Right cardiac atrium (tissue), 5 donors: ENCODE measurements around the gene UBA1. TPM values are rescaled to one million over a fixed set of nuclear protein-coding genes. Genes with fewer than 3 reads are reported as not detected.

Experiments used
- ATAC-seq, 2 donors: fragments of 200-7000 bp; cut with Tn5 transposase; one replicate each; pipeline versions ENCODE4 v1.8.0 to v1.9.1; 2020; ENCODE audit warnings: moderate library complexity in 2 of 2, mild to moderate bottlenecking in 1 of 2
- DNase-seq, 3 donors: peaks; one replicate each; pipeline ENCODE4 v3.0.0-alpha.2; 2020
- H3K27ac ChIP-seq: one replicate; pipeline ENCODE4 v1.5.1; 2013; ENCODE audit warnings: mild to moderate bottlenecking, low read length, control low read depth, moderate library complexity
- H3K27me3 ChIP-seq: one replicate; pipeline ENCODE4 v1.6.1; 2013; ENCODE audit not compliant: control insufficient read depth, insufficient read depth
- H3K4me1 ChIP-seq: one replicate; pipeline ENCODE4 v1.6.1; 2013; ENCODE audit warnings: low read length; ENCODE audit not compliant: control insufficient read depth, insufficient read depth
- H3K4me3 ChIP-seq: one replicate; pipeline ENCODE4 v1.5.1; 2013; ENCODE audit warnings: low read length, control low read depth
- H3K9me3 ChIP-seq: one replicate; pipeline ENCODE4 v1.6.1; 2013; ENCODE audit warnings: low read length; ENCODE audit not compliant: control insufficient read depth
- WGBS: extraction: QIAGEN DNeasy Blood & Tissue Kit; methylation state at CpG from one replicate; pipeline ENCODE4 v1.1.7; 2013; 5-methylcytosine and 5-hydroxymethylcytosine counted together
- intact Hi-C, 4 donors: fragments of 100-400 bp; cut with DNase I; formaldehyde crosslinking; loops; one replicate each; pipeline versions ENCODE4 v1.11.0 to v1.14.0; 2022 to 2023
- polyA plus RNA-seq: library from polyadenylated mRNA; stranded (reverse); fragments of 200-250 nt; gene quantifications from one replicate; pipeline ENCODE4 v1.2.3, GENCODE V29; 2013
- total RNA-seq, 4 donors: library from RNA; stranded (reverse); fragmentation: NEBNext Ultra II Directional; extraction: Animal tissue kit (Norgen Biotek cat#: 25700); gene quantifications; one replicate each; pipeline ENCODE4 v1.2.1, GENCODE V29; 2021
- donor health status: healthy with polysubstance abuse.
- donor health status: DM: no; HTN: yes; CAD: no.
- donor health status: DM: no; HTN: no; CAD: no.
- donor health status: DM: no; HTN: yes; CAD: no; lungs with severe emphysema.
- donor health status: DM: yes; HTN: yes; CAD: no.

The UBA1 gene
- total and polyA plus RNA-seq, 5 donors, result 79.5 to 130 (median 113) TPM

GRCh38 chrX:47232803-47233332, 39.2 kb downstream of the UBA1 start, which contains the start of gene USP11:
TSS of gene USP11 (plus strand) at chrX:47233009. CDS start at chrX:47233044, 35 bp downstream.
- H3K4me3 ChIP-seq, result peak within 1 kb of the TSS; percentile 84
- intact Hi-C loops, result no loop called here
- WGBS, result under 1% methylated on average over 46 of the region's 46 CpGs
- peak within 1 kb of the TSS; percentile 100 for H3K27ac ChIP-seq
- ATAC-seq (peak; percentile 40 to 52), DNase-seq (peak; percentile 56 to 77 (median 76))
- peaks cover 2% of the 10 kb centered on the region for H3K4me1 ChIP-seq
- H3K9me3 ChIP-seq, result no peaks in the 10 kb centered on the region
- H3K27me3 ChIP-seq, result no peaks in the 10 kb centered on the region

GRCh38 chrX:47233333-47234113, 39.9 kb downstream of the UBA1 start:
- DNase-seq (peak; percentile 94 to 98 (median 97)), ATAC-seq (peak; percentile 94 to 97)
- H3K27me3 ChIP-seq, result no peaks in the 10 kb centered on the region
- peaks cover 2% of the 10 kb centered on the region for H3K4me1 ChIP-seq
- H3K9me3 ChIP-seq, result no peaks in the 10 kb centered on the region
- H3K27ac ChIP-seq, result peak overlapping the region; percentile 100
- intact Hi-C loops, result no loop called here
- peak overlapping the region; percentile 84 for H3K4me3 ChIP-seq
- WGBS, result under 1% methylated on average over 48 of the region's 51 CpGs

GRCh38 chrX:47234583-47234982, 41.0 kb downstream of the UBA1 start:
- Histone ChIP-seq H3K4me3 (peak overlapping the region; percentile 84), H3K9me3 (no peaks in the 10 kb centered on the region)

GRCh38 chrX:47235691-47236103, 42.1 kb downstream of the UBA1 start:
- peaks cover 2% of the 10 kb centered on the region for H3K4me1 ChIP-seq
- 63% methylated on average over 4 of the region's 4 CpGs for WGBS
- peak overlapping the region; percentile 7 for H3K27ac ChIP-seq
- no peaks in the 10 kb centered on the region for H3K27me3 ChIP-seq
- H3K4me3 ChIP-seq, result no peak overlapping the region
- DNase-seq (no peak), ATAC-seq (no peak)
- H3K9me3 ChIP-seq, result no peaks in the 10 kb centered on the region
- intact Hi-C loops, result no loop called here

More at GRCh38 chrX:47234583-47234982, 41.0 kb downstream of the UBA1 start:
- Histone ChIP-seq H3K27ac (no peak overlapping the region), H3K4me1 (peaks cover 2% of the 10 kb centered on the region), H3K27me3 (no peaks in the 10 kb centered on the region)
- WGBS, result 50% methylated on average over 3 of the region's 3 CpGs
- DNase-seq (no peak), ATAC-seq (no peak)
- intact Hi-C loops, result no loop called here

- Histone ChIP-seq H3K9me3 (no peaks in the 10 kb centered on the region), H3K4me1 (no peaks in the 10 kb centered on the region), H3K27me3 (no peaks in the 10 kb centered on the region), H3K27ac (no peak overlapping the region), H3K4me3 (no peak overlapping the region)
- DNase-seq (no peak), ATAC-seq (no peak)
- intact Hi-C loops, result no loop called here
- 93% methylated on average over 8 of the region's 8 CpGs for WGBS
These were observed 45.6 kb downstream of the UBA1 start for GRCh38 chrX:47239199-47239598.

GRCh38 chrX:47239898-47240545, 46.4 kb downstream of the UBA1 start:
- WGBS, result 95% methylated on average over 12 of the region's 12 CpGs
- H3K4me1 ChIP-seq, result no peaks in the 10 kb centered on the region
- no peak overlapping the region for H3K27ac ChIP-seq
- H3K27me3 ChIP-seq, result no peaks in the 10 kb centered on the region
- H3K4me3 ChIP-seq, result no peak overlapping the region
- no peak for DNase-seq
- H3K9me3 ChIP-seq, result no peaks in the 10 kb centered on the region
- ATAC-seq, result no peak
- intact Hi-C loops, result no loop called here

- 86% methylated on average over 7 of the region's 7 CpGs for WGBS
These were observed 47.0 kb downstream of the UBA1 start for GRCh38 chrX:47240619-47241018.

GRCh38 chrX:47241201-47242011, 47.8 kb downstream of the UBA1 start:
- Histone ChIP-seq H3K9me3 (no peaks in the 10 kb centered on the region), H3K27ac (no peak overlapping the region), H3K4me1 (no peaks in the 10 kb centered on the region), H3K4me3 (no peak overlapping the region), H3K27me3 (no peaks in the 10 kb centered on the region)
- ATAC-seq (no peak), DNase-seq (no peak)
- intact Hi-C loops, result no loop called here
- WGBS, result 97% methylated on average over 18 of the region's 18 CpGs

More at GRCh38 chrX:47240619-47241018, 47.0 kb downstream of the UBA1 start:
- no peaks in the 10 kb centered on the region for H3K4me1 ChIP-seq
- no peak for DNase-seq
- intact Hi-C loops, result no loop called here
- H3K4me3 ChIP-seq, result no peak overlapping the region
- no peak overlapping the region for H3K27ac ChIP-seq
- no peak for ATAC-seq
- H3K27me3 ChIP-seq, result no peaks in the 10 kb centered on the region
- no peaks in the 10 kb centered on the region for H3K9me3 ChIP-seq

GRCh38 chrX:47242321-47242720, 48.7 kb downstream of the UBA1 start:
- no peaks in the 10 kb centered on the region for H3K4me1 ChIP-seq
- DNase-seq (no peak), ATAC-seq (no peak)
- no peaks in the 10 kb centered on the region for H3K27me3 ChIP-seq
- intact Hi-C loops, result no loop called here
- no peak overlapping the region for H3K27ac ChIP-seq
- no peak overlapping the region for H3K4me3 ChIP-seq
- H3K9me3 ChIP-seq, result no peaks in the 10 kb centered on the region
- 84% methylated on average over 10 of the region's 10 CpGs for WGBS

- no peaks in the 10 kb centered on the region for H3K27me3 ChIP-seq
- no peak for DNase-seq
These were observed 49.7 kb downstream of the UBA1 start for GRCh38 chrX:47243351-47243750.

More at GRCh38 chrX:47243351-47243750, 49.7 kb downstream of the UBA1 start:
- no peaks in the 10 kb centered on the region for H3K4me1 ChIP-seq
- no peak overlapping the region for H3K27ac ChIP-seq
- WGBS, result 93% methylated on average over 14 of the region's 14 CpGs
- H3K4me3 ChIP-seq, result no peak overlapping the region
- intact Hi-C loops, result no loop called here
- ATAC-seq, result no peak
- H3K9me3 ChIP-seq, result no peaks in the 10 kb centered on the region
